Epithelial cell of proximal tubule (primary cell): ENCODE measurements around the gene PRRT4. TPM values are rescaled to one million over a fixed set of nuclear protein-coding genes. Genes with fewer than 3 reads are reported as not detected.

ENCODE experiments used
- DNase-seq: peaks from one replicate; pipeline ENCODE4 v3.0.0-alpha.2; 2011; ENCODE audit warnings: low read depth
- H3K4me3 ChIP-seq: 2 replicates; pipeline ENCODE4 v1.5.1; 2011; ENCODE audit warnings: low read depth, mild to moderate bottlenecking, low read length
- CTCF ChIP-seq: conservative IDR thresholded peaks from 2 replicates; pipeline ENCODE4 v1.5.1; 2012; ENCODE audit warnings: low read depth, mild to moderate bottlenecking, low read length
- total RNA-seq: library from RNA; depleted of rRNA; stranded (reverse); fragments of >200 nt; gene quantifications from 2 replicates; pipeline ENCODE4 v1.2.3, GENCODE V29; 2015

The PRRT4 gene
- total RNA-seq, 1 donor from 2014 or later, result 1.3 TPM

GRCh38 chr7:128347647-128348097 is 13.8 kb downstream of the PRRT4 start:
- H3K4me3 ChIP-seq, result no peak overlapping the region
- DNase-seq, result no peak
- TF ChIP-seq CTCF, result peak; percentile 91

- no peak for DNase-seq
- no peak for TF ChIP-seq CTCF
- no peak overlapping the region for H3K4me3 ChIP-seq
Measured at GRCh38 chr7:128344431-128344774, 17.1 kb downstream of the PRRT4 start.

- peak; percentile 67 for DNase-seq
- no peak for TF ChIP-seq CTCF
- H3K4me3 ChIP-seq, result peak within 1 kb of the TSS; percentile 80
Measured at GRCh38 chr7:128343554-128344430, 17.7 kb downstream of the PRRT4 start, which contains the start of gene RBM28. Gene RBM28, minus strand, starts transcription at chr7:128343908. Its CDS starts 115 bp downstream, at chr7:128343793.

GRCh38 chr7:128341733-128342132 is 19.8 kb downstream of the PRRT4 start:
- DNase-seq, result no peak
- TF ChIP-seq CTCF, result no peak
- H3K4me3 ChIP-seq, result no peak overlapping the region

GRCh38 chr7:128335730-128336129 is 25.8 kb downstream of the PRRT4 start:
- no peak for TF ChIP-seq CTCF
- H3K4me3 ChIP-seq, result no peak overlapping the region
- no peak for DNase-seq

- no peak for DNase-seq
- no peak overlapping the region for H3K4me3 ChIP-seq
- TF ChIP-seq CTCF, result no peak
Measured at GRCh38 chr7:128324368-128324680, 37.2 kb downstream of the PRRT4 start.
